Skin of body (tissue), 2 donors: ENCODE measurements around the gene NDUFS7. TPM values are rescaled to one million over a fixed set of nuclear protein-coding genes. Genes with fewer than 3 reads are reported as not detected.

ENCODE experiments used
- DNase-seq: peaks from one replicate; lab custom pipeline; 2025; lab: John Stamatoyannopoulos, UW
- total RNA-seq: library from RNA; depleted of rRNA; stranded (reverse); fragments of >200 nt; gene quantifications from one replicate; pipeline ENCODE4 v1.2.3, GENCODE V29; 2014

The NDUFS7 gene
- total RNA-seq, 1 donor from 2014 or later, result 27.3 TPM

DNA sequence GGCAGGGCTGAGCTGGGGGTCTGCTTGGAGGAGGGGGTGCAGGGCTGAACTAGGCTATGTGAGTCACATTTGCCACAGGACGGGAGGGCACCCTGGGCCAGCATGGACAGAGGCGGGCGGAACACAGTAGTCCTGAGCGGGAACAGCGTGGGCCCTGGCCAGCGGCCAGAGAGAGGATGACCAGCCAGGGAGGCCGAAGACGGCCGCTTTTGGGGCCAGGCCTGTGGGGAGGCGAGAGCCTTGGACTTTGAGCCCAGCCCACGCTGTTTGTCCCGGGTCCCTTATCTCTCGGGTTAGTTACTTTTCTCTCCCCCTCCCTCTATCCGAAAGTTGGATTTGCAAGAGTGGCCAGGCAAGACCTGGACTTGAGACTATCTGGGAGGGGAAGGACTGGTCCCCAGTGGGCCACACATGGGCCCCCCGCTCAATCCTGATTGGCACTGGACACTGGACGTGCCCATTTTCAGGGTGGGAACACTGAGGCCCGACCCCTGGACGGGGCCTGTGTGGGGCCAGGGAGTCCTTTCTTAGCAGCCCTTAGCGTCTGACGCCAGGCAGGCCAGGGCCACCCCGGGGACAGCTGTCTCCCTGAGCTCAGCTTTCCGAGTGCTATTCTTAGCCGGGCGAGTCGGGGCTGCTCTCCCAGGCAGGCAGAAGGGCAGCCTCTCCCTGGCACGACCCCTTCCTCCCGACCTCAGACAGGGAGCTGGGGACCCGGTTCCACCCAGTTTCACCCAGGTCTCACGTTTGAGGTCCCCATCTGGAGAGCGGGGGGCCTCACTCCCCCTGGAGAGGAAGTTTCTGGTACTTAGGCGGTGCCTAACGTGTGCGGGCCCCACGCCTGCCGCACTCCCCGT lies 16.8 kb downstream of the NDUFS7 start:
- DNase-seq, result no peak

DNA sequence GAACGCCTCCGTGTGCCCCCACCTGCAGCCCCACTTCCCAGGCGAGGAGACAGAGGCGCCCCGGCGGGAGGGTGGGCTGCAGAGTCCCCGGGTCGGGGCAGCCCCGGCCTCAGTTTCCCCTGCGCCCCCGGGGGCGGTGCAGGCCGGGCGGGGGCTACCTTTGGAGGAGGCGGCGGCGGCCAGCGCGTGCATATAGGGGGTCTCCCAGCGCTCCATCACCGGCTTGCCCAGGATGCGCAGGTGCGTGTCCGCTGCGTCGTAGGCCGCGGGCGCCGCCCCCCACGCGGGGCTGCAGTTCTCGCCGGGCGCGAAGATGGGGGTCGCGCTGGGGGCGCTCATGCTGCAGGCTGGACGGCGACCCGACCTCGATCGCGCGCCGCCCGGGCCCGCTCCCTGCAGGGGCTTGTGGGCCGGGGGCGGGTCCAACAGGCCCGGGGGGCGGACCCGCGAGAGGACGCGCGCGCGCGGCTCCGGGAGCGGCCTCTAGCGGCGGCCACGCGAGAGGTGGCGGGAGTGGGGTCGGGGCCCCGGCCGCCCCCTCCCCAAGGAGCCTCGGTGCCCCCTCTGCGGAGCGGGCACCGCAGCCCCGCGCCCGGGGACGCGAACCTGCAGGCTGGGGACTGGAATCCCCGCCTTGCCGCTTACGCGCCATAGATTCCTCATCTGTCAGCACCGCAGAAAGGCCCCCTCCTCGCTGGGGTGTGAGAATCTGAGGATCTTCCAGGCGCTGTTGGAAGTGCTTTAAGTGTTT lies 17.6 kb downstream of the NDUFS7 start, which contains the start of gene GAMT:
Gene GAMT, minus strand, starts transcription at position 405 of the 751 bp plus-strand sequence. Its CDS starts 66 bp downstream, at position 339.
- no peak for DNase-seq

DNA sequence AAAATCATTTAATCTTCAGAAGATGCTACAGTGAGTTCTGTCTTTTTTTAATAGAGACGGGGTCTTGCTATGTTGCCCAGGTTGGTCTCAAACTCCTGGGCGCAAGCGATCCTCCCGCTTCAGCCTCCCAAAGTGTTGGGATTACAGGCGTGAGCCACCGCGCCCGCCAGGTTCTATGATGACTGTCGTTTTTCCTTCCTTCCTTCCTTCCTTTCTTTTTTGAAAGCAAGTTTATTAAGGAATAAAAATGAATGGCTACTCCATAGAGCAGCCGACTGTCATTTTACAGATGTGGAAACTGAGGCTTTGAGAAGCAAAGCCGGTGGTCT lies 18.1 kb downstream of the NDUFS7 start:
- no peak for DNase-seq

DNA sequence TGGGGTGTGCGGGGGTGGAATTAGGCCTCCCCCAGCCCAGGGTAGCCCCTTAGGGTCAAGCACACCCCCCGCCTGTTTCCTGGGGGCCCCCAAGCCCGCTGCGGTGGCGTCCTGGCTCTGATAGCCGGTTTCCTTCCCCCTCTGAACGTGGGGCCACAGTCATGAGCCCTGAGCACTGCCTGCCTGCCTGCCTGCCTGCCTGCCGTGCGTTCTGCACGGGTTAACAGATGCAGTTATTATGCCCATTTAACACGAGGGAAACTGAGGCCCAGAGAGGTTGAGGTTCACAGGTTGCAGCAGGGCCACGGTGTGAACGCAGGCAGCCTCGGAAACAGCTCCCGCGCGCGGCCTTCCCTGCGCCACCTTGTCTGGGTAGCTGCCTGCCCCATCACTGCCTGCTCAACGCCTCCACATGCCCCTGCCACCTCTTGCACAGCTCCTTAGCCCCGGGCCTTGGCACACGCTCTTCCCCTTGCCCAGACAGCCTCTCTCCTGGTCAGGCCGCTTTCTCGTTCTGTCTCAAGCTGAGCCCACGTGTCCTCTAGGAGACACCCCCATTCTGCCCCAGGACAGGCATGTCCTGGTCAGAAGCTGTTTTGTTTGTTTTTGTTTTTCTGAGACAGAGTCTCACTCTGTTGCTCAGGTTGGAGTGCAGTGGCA lies 18.8 kb downstream of the NDUFS7 start:
- DNase-seq, result no peak

DNA sequence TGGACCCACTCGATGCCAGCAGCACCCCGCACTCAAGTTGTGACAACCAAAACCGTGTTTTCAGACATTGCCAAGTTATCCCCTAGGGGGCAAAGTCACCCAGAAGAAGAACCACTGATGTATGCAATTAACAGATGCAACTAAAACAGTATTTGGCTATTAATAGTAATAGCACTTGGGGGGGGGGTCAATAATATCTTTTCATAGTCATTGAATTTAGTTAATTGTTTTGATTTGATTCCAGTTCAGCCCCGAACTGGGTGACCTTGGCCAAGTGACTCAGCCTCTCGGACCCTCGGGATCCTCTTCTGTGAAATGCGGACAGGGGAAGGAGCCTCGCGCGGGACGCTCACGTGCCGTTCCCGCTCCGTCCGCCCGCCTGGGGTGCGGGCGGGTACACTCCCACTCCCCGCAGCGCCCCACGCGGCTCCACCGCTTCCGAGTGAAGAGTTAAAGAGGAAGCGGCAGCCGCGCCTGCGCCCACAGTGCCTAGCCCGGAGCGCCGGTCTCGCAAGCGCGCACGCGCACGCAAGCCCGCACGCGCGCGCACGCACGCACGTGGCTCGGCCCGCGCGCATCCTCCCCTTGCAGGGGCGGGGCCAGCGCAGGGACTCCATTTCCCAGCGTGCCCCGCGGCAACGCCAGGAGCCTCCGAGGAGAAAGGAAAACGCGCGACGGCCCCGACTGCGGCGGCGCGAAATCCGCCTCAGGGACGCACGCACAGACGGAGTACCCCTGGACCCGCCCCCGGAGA lies 23.2 kb downstream of the NDUFS7 start:
- DNase-seq, result peak; percentile 98

DNA sequence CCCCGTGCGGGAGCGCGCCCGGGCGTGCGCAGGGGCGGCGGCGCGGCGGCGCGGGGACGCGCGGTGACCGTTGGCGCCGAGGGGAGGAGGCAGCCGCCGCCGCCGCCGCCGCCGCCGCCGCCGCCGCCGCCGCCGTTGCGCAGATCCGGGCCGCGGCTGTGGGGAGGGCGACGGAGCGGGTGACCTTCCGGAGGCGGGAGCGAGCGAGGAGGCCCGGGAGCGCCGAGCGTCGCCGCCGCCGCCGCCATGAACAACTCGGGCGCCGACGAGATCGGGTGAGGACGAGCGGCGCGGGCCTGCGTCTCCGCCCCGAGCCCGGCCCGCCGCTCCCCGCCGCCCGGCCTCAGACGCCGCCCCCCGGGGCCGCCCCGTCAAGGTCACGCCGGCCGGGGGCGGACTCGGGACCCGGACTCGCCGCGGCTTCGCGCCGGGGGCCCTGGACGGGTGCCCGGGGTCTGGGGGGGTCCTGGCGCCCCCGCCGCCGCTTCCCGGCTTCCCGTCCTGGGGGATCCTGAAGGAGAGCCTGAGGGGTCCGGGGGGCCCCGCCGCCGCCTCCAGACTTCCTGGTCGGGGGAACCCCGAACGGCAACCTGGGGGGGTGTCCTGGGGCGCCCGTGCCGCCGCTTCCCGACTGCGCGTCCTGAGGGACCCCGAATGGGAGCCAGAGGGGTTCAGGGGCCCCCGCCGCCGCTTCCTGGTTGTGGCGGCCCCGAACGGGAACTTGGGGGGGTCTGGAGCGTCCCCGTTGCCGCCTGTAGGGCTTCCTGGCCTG lies 24.0 kb downstream of the NDUFS7 start, which contains the start of gene DAZAP1:
Gene DAZAP1, plus strand, starts transcription at position 59 of the 772 bp plus-strand sequence. Its CDS starts 188 bp downstream, at position 247.
- no peak for DNase-seq

DNA sequence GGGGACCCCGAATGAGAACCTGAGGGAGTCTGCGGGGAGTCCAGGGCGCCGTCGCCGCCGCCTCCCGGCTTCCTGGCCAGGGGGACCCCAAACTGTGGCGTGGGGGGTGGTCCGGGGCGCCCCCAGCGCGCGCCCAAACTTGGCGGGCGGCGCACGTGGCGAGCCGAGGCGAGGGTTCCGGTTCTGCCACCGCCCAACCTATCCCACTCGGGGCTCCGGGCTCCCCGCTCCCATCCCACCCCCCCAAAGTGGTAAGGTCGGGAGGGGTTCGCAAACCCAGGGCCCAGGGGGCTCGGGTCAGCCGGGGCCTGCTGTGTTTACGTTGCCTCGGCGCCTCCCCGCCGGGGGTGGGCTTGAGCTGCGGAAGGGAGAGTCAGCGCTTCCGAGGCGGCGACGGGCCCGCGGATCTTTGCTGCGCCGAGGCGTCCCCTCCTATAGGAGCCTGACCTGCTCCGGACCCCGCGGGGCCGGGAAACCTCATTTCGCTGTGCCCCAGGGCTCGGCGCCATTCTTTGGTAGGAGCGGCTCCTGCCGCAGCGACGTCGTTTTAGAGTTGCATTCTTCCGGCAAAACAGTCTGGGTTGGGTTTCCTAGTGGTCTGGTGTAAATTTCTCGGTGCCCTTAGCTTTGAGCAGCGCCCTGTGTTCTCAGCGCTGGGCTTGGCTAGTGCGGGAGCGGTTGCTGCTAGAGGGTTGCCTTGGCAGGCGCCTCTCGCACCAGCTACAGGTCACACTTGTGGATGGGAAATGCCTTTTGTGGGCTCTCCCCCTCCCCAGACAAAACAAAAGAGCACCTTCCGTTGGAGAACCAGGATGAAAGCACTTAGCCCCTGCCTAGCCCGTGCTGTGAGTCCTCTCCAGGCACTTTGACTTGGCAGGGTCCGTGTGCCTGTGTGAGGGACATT lies 24.8 kb downstream of the NDUFS7 start:
- no peak for DNase-seq

GRCh38 chr19:1409204-1410005 lies 25.7 kb downstream of the NDUFS7 start:
- DNase-seq, result no peak

GRCh38 chr19:1410136-1410786 lies 26.6 kb downstream of the NDUFS7 start:
- DNase-seq, result no peak

- DNase-seq, result no peak
Measured at GRCh38 chr19:1410789-1411188, 27.1 kb downstream of the NDUFS7 start.

DNA sequence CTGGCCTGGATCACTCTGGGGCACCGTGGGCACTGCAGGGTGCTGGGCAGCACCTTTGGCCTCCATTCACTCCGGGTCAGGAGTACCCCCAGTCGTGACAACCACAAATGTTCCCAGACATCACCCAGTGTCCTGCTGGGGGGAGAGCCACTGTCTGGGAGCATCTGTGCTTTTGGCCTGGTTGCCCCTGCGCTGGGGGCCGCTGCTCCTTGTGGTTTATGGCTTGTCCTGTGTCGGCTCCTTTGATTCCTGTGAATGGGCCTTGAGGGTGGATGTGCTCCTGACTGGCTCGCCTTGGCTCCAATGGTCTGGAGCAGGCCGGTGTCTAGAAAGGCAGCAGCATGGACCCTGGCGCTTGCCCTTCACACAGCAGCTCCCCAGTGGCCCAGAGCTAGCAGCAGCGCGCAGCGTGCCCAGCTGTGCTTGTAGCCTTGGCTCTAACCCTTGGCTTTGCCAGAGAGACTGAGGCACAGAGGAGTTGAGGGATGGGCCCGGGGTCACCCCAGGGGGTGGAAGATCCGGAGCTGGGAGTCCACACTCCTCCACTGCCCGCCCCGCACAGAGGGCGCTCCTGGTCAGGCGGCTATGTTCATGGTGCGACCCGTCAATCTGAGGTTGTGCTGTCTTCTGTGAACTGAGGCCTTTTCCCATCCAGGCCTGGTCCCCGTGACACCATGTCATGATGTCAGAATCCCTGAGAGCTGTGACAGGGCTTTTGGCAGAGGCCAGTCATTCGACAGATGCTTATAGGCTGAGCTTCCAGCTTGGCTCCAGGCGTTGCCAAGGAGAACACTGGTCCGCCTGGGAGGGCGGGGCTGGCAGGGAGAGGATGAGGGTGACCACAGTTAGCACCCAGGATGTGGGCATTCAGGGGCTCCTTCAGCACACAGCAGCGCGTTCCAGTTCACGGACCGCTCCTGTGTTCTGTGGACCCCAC lies 27.8 kb downstream of the NDUFS7 start:
- no peak for DNase-seq

GRCh38 chr19:1412323-1412923 lies 28.7 kb downstream of the NDUFS7 start:
- no peak for DNase-seq

DNA sequence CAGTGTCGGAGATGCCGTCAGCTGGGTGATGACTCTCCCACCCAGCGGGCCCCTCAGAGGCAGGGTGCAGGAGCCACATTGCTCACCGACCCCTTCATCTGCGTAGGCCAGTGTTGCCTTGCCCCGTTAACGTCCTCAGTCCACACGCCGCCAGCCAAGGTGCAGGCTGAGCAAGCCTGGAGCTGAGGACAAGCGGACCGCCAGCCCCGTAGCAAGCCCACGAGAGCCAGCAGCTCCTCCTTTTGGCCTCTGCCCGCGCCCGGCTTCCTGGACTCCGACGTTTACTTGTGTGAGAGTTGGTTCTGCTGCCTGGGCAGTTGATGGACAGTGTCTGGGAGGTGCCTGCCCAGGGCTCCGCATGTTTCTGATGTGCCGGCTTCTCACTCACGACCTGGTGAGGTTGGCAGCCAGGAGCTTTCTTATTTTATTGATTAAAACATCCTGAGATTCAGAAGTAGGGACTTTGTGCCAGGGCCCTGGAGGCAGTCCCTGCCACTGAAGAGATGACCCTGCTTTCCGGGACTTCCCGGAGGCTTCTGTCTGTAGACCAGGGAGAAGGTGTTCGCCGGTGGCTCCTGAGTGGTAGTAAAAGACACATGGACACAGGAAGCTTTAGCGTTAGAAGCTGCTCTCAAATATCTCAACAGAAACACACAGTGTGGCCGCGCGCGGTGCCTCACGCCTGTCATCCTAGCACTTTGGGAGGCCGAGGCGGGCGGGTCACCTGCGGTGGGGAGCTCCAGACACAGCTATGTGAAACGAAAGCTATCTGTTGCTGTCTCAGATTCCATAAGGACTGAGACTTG lies 29.5 kb downstream of the NDUFS7 start:
- DNase-seq, result no peak

DNA sequence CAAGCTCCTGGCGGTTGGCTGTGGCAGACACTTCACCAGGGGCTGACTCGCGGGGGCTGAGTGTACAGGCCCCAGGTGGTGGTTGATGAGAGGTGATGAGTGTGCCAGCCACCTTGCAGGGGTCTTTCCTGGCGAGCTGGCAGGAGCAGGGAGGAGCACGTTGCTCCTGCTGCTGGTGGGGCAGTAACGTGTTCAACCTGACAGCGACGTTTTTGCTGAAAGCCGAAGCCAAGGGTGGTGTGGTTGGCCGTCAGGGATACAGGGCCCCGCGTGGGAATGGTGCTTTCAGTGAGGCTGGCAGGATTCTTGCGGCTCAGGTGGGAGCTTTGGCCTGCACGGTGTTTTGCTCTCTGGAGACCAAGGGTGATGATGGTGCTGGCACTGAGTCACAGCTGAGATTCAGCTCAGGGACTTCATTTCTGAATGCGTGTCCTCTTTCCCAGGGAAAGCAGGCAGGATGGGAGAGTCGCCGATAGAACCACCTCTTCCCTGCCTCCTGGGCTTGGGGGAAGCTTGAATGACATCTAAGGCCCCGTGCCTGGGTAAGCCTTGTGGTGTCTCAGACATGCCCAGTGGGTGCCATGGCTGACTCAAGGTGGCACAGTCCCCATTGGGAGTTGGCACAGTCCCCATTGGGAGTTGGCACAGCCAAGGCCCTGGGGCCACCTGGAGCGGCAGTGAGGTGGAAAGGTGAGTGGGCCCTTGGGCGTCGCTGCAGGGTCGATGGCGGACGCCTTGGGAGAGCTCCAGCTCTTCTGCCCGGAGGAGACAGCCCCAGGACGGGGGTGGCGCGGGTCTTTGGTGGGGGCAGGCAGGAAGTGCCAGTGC lies 32.5 kb downstream of the NDUFS7 start:
- no peak for DNase-seq

DNA sequence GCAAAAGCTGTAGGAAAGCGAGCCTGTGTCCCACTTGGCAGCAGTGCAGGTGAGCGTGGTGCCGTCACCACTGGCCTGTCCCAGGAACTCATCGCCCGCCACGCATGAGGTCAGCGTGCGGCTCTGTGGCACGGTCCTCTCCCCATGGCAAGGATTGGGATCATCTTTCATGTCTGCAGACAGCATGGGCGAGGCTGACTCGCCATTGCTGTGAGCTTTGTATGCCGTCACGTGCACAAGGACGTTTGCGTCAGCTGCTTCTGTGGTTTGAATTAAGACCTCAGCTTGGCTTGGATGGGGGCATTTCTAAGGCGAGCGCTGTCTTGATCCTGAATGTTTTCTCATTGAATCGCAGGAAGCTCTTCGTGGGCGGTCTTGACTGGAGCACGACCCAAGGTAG lies 33.4 kb downstream of the NDUFS7 start:
- DNase-seq, result no peak
